ENCODE data around the gene SH3GL2.

The SH3GL2 gene

DNA sequence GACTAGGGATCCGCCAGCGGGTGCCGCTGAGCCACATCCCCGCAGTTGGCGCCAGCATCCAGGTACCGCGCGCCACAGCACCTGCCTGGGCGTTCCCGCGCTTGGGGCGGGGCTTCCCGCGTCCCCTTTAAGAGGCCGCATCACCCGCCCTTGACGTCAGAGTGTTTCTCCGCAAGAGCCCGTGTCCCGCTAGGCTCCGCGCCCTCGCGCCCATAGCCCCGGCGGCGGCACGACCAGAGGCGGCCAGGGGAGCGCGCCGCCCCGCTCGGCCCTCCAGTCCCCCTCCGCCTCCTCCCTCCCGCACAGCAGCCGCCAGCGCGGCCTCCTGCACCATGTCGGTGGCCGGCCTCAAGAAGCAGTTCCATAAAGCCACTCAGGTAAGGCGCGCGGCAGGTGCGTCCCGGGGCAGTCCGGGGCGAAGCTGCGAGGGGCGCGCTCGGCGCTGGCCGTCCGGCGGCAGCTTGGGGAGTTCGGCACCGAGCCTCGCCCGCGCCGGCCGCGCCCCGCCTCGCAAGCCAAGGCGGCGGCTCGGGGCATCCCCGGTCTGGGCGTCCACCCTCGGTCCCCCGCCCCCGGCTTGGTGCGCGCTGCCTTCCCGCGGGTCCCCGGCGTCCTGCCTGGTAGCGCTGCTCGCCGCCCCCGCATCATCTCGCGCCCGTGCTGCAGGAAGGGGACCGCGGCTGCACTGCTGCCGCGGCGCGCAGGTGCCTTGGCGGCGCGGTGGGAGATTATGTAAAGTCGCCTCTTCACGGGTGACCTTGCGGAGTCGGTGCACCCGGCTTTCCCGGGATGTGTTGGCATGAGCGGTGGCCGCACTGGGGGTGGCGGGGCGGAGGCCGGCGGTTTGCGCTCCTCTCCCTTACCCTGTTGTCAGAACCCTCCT lies at the start of gene SH3GL2:
SH3GL2 (plus strand) TSS at position 156 of the 883 bp plus-strand sequence.
- peaks cover 10% of the 10 kb centered on the region for H3K9me3 Mint-ChIP-seq
- H3K4me3 Mint-ChIP-seq, result peak within 1 kb of the TSS; percentile 21
- H3K36me3 Mint-ChIP-seq (ENCODE audit: low read depth), result no peaks in the 10 kb centered on the region
- H3K27me3 Mint-ChIP-seq (ENCODE audit: low read depth), result peaks cover 32% of the 10 kb centered on the region
- H3K4me1 Mint-ChIP-seq (ENCODE audit: low read depth), result peaks cover 3% of the 10 kb centered on the region
- no peak within 1 kb of the TSS for H3K27ac Mint-ChIP-seq

- H3K27ac Mint-ChIP-seq, result no peak overlapping the region
- no peaks in the 10 kb centered on the region for H3K9me3 Mint-ChIP-seq
- no peak overlapping the region for H3K4me3 Mint-ChIP-seq
- H3K4me1 Mint-ChIP-seq (ENCODE audit: low read depth), result no peaks in the 10 kb centered on the region
- no peaks in the 10 kb centered on the region for H3K36me3 Mint-ChIP-seq (ENCODE audit: low read depth)
- no peaks in the 10 kb centered on the region for H3K27me3 Mint-ChIP-seq (ENCODE audit: low read depth)
These were observed 47.1 kb upstream of the SH3GL2 start for GRCh38 chr9:17531642-17532254.

- Mint-ChIP-seq H3K4me1 (ENCODE audit: low read depth) (no peaks in the 10 kb centered on the region), H3K9me3 (no peaks in the 10 kb centered on the region), H3K27ac (no peak overlapping the region), H3K27me3 (ENCODE audit: low read depth) (no peaks in the 10 kb centered on the region), H3K36me3 (ENCODE audit: low read depth) (no peaks in the 10 kb centered on the region), H3K4me3 (no peak overlapping the region)
These were observed 46.4 kb upstream of the SH3GL2 start for GRCh38 chr9:17532461-17532860.

GRCh38 chr9:17535176-17535575 lies 43.7 kb upstream of the SH3GL2 start:
- no peak overlapping the region for H3K27ac Mint-ChIP-seq
- no peaks in the 10 kb centered on the region for H3K27me3 Mint-ChIP-seq (ENCODE audit: low read depth)
- no peaks in the 10 kb centered on the region for H3K9me3 Mint-ChIP-seq
- H3K4me1 Mint-ChIP-seq (ENCODE audit: low read depth), result no peaks in the 10 kb centered on the region
- H3K36me3 Mint-ChIP-seq (ENCODE audit: low read depth), result no peaks in the 10 kb centered on the region
- H3K4me3 Mint-ChIP-seq, result no peak overlapping the region

GRCh38 chr9:17536027-17536426 lies 42.8 kb upstream of the SH3GL2 start:
- Mint-ChIP-seq H3K27ac (no peak overlapping the region), H3K9me3 (peaks cover 5% of the 10 kb centered on the region), H3K27me3 (ENCODE audit: low read depth) (no peaks in the 10 kb centered on the region), H3K4me3 (no peak overlapping the region), H3K4me1 (ENCODE audit: low read depth) (no peaks in the 10 kb centered on the region), H3K36me3 (ENCODE audit: low read depth) (no peaks in the 10 kb centered on the region)

GRCh38 chr9:17551023-17551422 lies 27.8 kb upstream of the SH3GL2 start:
- no peak overlapping the region for H3K4me3 Mint-ChIP-seq
- no peaks in the 10 kb centered on the region for H3K27me3 Mint-ChIP-seq (ENCODE audit: low read depth)
- H3K9me3 Mint-ChIP-seq, result no peaks in the 10 kb centered on the region
- H3K27ac Mint-ChIP-seq, result no peak overlapping the region
- H3K36me3 Mint-ChIP-seq (ENCODE audit: low read depth), result no peaks in the 10 kb centered on the region
- no peaks in the 10 kb centered on the region for H3K4me1 Mint-ChIP-seq (ENCODE audit: low read depth)

GRCh38 chr9:17555362-17556054 lies 23.4 kb upstream of the SH3GL2 start:
- Mint-ChIP-seq H3K36me3 (ENCODE audit: low read depth) (no peaks in the 10 kb centered on the region), H3K9me3 (no peaks in the 10 kb centered on the region), H3K27ac (no peak overlapping the region), H3K4me3 (no peak overlapping the region), H3K4me1 (ENCODE audit: low read depth) (no peaks in the 10 kb centered on the region), H3K27me3 (ENCODE audit: low read depth) (no peaks in the 10 kb centered on the region)

- Mint-ChIP-seq H3K9me3 (no peaks in the 10 kb centered on the region), H3K4me1 (ENCODE audit: low read depth) (no peaks in the 10 kb centered on the region), H3K27me3 (ENCODE audit: low read depth) (no peaks in the 10 kb centered on the region), H3K4me3 (no peak overlapping the region), H3K27ac (no peak overlapping the region), H3K36me3 (ENCODE audit: low read depth) (no peaks in the 10 kb centered on the region)
These were observed 22.6 kb upstream of the SH3GL2 start for GRCh38 chr9:17556255-17556654.

GRCh38 chr9:17556935-17557334 lies 21.9 kb upstream of the SH3GL2 start:
- H3K36me3 Mint-ChIP-seq (ENCODE audit: low read depth), result no peaks in the 10 kb centered on the region
- no peak overlapping the region for H3K27ac Mint-ChIP-seq
- H3K4me3 Mint-ChIP-seq, result no peak overlapping the region
- no peaks in the 10 kb centered on the region for H3K27me3 Mint-ChIP-seq (ENCODE audit: low read depth)
- no peaks in the 10 kb centered on the region for H3K9me3 Mint-ChIP-seq
- no peaks in the 10 kb centered on the region for H3K4me1 Mint-ChIP-seq (ENCODE audit: low read depth)

DNA sequence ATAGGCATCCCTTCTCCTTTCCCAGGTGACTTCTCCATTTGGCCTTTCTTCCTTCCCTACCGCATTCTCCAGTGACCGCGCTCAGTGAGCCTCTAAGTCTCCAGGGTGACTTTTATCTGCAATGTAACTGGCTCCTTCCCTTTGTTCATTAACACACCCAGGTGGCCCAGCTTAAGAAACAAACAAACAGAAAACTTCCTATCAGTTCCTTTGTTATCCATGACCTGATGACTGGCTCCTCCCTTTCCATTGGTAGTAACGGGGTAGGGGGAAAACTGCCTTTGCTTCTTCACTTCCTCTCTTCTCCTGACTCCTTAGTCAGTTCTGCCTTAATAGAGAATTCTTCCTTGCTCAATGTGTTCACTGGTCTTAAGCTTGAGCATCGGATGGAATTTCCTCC lies 7.0 kb upstream of the SH3GL2 start:
- Mint-ChIP-seq H3K9me3 (peaks cover 10% of the 10 kb centered on the region), H3K4me3 (no peak overlapping the region), H3K27me3 (ENCODE audit: low read depth) (peaks cover 3% of the 10 kb centered on the region), H3K4me1 (ENCODE audit: low read depth) (no peaks in the 10 kb centered on the region), H3K36me3 (ENCODE audit: low read depth) (no peaks in the 10 kb centered on the region), H3K27ac (no peak overlapping the region)

GRCh38 chr9:17574342-17574741 lies 4.5 kb upstream of the SH3GL2 start:
- no peak overlapping the region for H3K4me3 Mint-ChIP-seq
- H3K9me3 Mint-ChIP-seq, result peaks cover 10% of the 10 kb centered on the region
- H3K27ac Mint-ChIP-seq, result no peak overlapping the region
- peaks cover 13% of the 10 kb centered on the region for H3K27me3 Mint-ChIP-seq (ENCODE audit: low read depth)
- H3K36me3 Mint-ChIP-seq (ENCODE audit: low read depth), result no peaks in the 10 kb centered on the region
- H3K4me1 Mint-ChIP-seq (ENCODE audit: low read depth), result peaks cover 1% of the 10 kb centered on the region

DNA sequence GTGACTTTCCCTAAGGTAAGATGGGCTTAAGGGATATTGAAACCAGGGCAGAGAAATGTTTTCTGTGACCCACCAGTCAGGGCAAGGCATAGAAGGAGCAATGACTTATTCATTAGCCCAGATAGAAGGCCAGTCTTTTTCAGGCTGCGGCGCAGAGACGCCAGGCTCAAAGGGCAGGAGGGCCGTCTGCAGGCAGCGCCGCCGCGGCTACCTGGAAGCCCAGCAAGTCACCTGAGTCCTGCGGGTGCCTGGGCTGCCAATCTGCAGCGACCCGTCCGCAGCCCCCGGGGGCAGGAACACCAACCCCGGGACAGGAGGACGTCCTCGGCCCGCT lies 322 bp upstream of the SH3GL2 start:
- Mint-ChIP-seq H3K27ac (no peak overlapping the region), H3K36me3 (ENCODE audit: low read depth) (no peaks in the 10 kb centered on the region), H3K4me1 (ENCODE audit: low read depth) (peaks cover 3% of the 10 kb centered on the region), H3K4me3 (no peak overlapping the region), H3K9me3 (peaks cover 10% of the 10 kb centered on the region), H3K27me3 (ENCODE audit: low read depth) (peaks cover 32% of the 10 kb centered on the region)

DNA sequence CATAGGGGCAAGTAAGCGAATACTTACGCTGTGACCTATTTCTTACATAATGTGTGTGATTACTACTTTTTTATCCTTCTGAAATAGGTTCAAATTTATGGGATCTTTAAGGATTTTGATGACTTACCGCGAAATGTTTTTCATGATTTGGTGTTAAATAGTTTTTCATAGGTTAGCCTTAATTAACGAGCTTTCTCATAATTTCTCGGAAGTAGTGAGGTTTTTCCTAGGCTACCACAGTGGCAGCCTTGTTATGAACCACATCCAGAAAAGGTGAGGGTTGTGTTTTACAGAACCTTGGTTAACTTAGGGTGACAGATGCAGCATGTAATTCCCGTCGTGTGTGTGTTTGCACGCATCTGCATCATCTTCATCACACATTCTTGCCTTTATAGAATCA lies 1.3 kb downstream of the SH3GL2 start:
- H3K9me3 Mint-ChIP-seq, result peaks cover 10% of the 10 kb centered on the region
- H3K36me3 Mint-ChIP-seq (ENCODE audit: low read depth), result no peaks in the 10 kb centered on the region
- peaks cover 3% of the 10 kb centered on the region for H3K4me1 Mint-ChIP-seq (ENCODE audit: low read depth)
- no peak overlapping the region for H3K4me3 Mint-ChIP-seq
- no peak overlapping the region for H3K27ac Mint-ChIP-seq
- H3K27me3 Mint-ChIP-seq (ENCODE audit: low read depth), result peaks cover 32% of the 10 kb centered on the region

GRCh38 chr9:17587113-17587512 lies 8.2 kb downstream of the SH3GL2 start:
- H3K36me3 Mint-ChIP-seq (ENCODE audit: low read depth), result no peaks in the 10 kb centered on the region
- H3K27ac Mint-ChIP-seq, result no peak overlapping the region
- H3K9me3 Mint-ChIP-seq, result no peaks in the 10 kb centered on the region
- H3K4me1 Mint-ChIP-seq (ENCODE audit: low read depth), result no peaks in the 10 kb centered on the region
- no peak overlapping the region for H3K4me3 Mint-ChIP-seq
- H3K27me3 Mint-ChIP-seq (ENCODE audit: low read depth), result no peaks in the 10 kb centered on the region

DNA sequence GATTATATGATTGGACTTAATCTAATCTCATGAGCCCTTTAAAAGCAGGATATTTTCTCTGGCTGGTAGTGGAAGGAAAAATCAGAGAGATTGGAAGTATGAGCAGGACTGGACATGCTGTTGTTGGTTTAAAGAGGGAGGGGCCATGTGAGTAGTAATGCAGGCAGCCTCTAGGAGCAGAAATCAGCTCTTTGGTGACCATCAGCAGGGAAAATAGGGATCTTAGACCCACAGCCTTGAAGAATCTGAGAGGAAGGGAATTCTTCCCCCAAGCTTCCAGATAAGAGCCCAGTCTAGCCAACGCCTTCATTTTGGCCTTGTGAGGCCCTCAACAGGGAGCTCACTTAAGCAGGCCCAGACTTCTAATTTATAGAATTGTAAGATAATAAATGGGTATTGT lies 9.5 kb downstream of the SH3GL2 start:
- H3K4me3 Mint-ChIP-seq, result no peak overlapping the region
- H3K27me3 Mint-ChIP-seq (ENCODE audit: low read depth), result no peaks in the 10 kb centered on the region
- no peak overlapping the region for H3K27ac Mint-ChIP-seq
- H3K9me3 Mint-ChIP-seq, result no peaks in the 10 kb centered on the region
- H3K36me3 Mint-ChIP-seq (ENCODE audit: low read depth), result no peaks in the 10 kb centered on the region
- no peaks in the 10 kb centered on the region for H3K4me1 Mint-ChIP-seq (ENCODE audit: low read depth)
